Measurements from ENCODE around the gene FAM181A. TPM values are rescaled to one million over a fixed set of nuclear protein-coding genes. Genes with fewer than 3 reads are reported as not detected.

The FAM181A gene
- total RNA-seq, 1 experiment from 2014 or later, result not detected

DNA sequence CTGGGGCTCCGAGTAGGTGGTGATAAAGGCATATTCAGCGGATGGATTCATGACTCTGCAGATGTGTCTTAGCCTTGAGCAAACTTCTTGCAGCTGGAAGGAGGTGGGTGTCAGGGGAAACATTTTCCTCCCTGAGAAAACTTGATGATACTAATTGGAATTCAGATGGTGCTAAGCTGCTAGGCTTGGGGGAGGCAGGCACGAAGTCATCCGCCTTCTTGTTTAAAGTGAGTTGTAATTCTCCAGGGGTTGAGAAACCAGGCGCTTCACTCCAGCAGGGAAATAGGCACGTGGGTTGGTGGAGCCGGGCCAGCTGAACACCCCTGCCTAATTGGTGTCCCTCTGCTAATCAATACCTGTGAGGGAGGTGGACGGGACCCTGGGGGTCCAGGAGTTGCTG is 48.9 kb upstream of the FAM181A start:
- Histone ChIP-seq H3K56ac (ENCODE audit: insufficient read length, low read depth, low read length) (no peak overlapping the region), H3K23ac (ENCODE audit: insufficient read length, low read depth, low read length) (no peak overlapping the region), H4K8ac (replicated peaks; ENCODE audit: insufficient read length, low read depth, low read length) (no peak overlapping the region), H3K79me1 (ENCODE audit: insufficient read depth, low read depth, low read length, poor library complexity, severe bottlenecking) (no peaks in the 10 kb centered on the region), H3K9ac (ENCODE audit: extremely low read depth, insufficient read length, low read length) (no peak overlapping the region), H3K27me3 (ENCODE audit: insufficient read depth, low read length) (no peaks in the 10 kb centered on the region), H3K4me1 (ENCODE audit: insufficient read depth, low read length) (no peaks in the 10 kb centered on the region), H3K27ac (ENCODE audit: insufficient read length, low read depth, low read length) (no peak overlapping the region), H3K79me2 (ENCODE audit: insufficient read depth, low read length) (no peaks in the 10 kb centered on the region), H3K18ac (ENCODE audit: insufficient read length, low read depth, low read length) (no peak overlapping the region), H3K9me3 (ENCODE audit: control insufficient read depth, low read depth, low read length) (no peaks in the 10 kb centered on the region), H2AFZ (ENCODE audit: low read length) (no peak overlapping the region), H4K5ac (ENCODE audit: insufficient read length, low read depth, low read length) (no peak overlapping the region), H2BK120ac (ENCODE audit: low read depth, low read length, poor library complexity, severe bottlenecking) (no peak overlapping the region), H2BK12ac (ENCODE audit: insufficient read length, low read depth, low read length) (no peak overlapping the region), H2BK15ac (ENCODE audit: low read depth, low read length) (no peak overlapping the region), H4K20me1 (ENCODE audit: control insufficient read depth, insufficient read depth, insufficient read length) (no peaks in the 10 kb centered on the region), H3T11ph (ENCODE audit: low read length) (no peak overlapping the region), H3K4ac (ENCODE audit: low read depth, low read length) (no peak overlapping the region), H2AK5ac (ENCODE audit: insufficient read length, low read length) (no peak overlapping the region), H2BK5ac (ENCODE audit: insufficient read length, low read length) (no peak overlapping the region), H4K91ac (ENCODE audit: insufficient read length, low read depth, low read length) (no peak overlapping the region), H3K4me2 (ENCODE audit: insufficient read depth, insufficient read length, low read length) (no peak overlapping the region), H2BK20ac (ENCODE audit: low read depth, low read length, poor library complexity, severe bottlenecking) (no peak overlapping the region), H3K14ac (ENCODE audit: insufficient read depth, low read length) (no peak overlapping the region), H3K23me2 (ENCODE audit: insufficient read length, low read depth, low read length, poor library complexity, severe bottlenecking) (no peaks in the 10 kb centered on the region)
- H3K9me3 Mint-ChIP-seq, result peaks cover 18 to 22% of the 10 kb centered on the region in 2 experiments
- peaks cover 6 to 16% (median 10%) of the 10 kb centered on the region in 3 experiments for H3K36me3 Mint-ChIP-seq (ENCODE audit: insufficient read depth in 1 of 3, low read depth in 3 of 3)
- WGBS (ENCODE audit: extremely low coverage, insufficient read length, low lambda C conversion rate), result no CpG with 5 or more reads among the region's 8 CpGs
- 0 out of 7 replicates have a peak overlapping the region, but pooled peaks of 1 of the 3 experiments have one; percentile 18 for H3K27ac Mint-ChIP-seq
- TF ChIP-seq, protein P1, sequence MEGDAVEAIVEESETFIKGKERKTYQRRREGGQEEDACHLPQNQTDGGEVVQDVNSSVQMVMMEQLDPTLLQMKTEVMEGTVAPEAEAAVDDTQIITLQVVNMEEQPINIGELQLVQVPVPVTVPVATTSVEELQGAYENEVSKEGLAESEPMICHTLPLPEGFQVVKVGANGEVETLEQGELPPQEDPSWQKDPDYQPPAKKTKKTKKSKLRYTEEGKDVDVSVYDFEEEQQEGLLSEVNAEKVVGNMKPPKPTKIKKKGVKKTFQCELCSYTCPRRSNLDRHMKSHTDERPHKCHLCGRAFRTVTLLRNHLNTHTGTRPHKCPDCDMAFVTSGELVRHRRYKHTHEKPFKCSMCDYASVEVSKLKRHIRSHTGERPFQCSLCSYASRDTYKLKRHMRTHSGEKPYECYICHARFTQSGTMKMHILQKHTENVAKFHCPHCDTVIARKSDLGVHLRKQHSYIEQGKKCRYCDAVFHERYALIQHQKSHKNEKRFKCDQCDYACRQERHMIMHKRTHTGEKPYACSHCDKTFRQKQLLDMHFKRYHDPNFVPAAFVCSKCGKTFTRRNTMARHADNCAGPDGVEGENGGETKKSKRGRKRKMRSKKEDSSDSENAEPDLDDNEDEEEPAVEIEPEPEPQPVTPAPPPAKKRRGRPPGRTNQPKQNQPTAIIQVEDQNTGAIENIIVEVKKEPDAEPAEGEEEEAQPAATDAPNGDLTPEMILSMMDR (conservative IDR thresholded peaks at IDR 0.05), result no peak
- no peak overlapping the region for H3K4me3 Mint-ChIP-seq
- peaks cover 16 to 30% of the 10 kb centered on the region in 2 experiments for H3K4me1 Mint-ChIP-seq
- no peak for DNase-seq
- peaks cover 20% of the 10 kb centered on the region for H3K27me3 Mint-ChIP-seq (ENCODE audit: low read depth)

Data from H9 (cell line).